HFFc6 (cell line): ENCODE results near the gene NAV3. TPM values are rescaled to one million over a fixed set of nuclear protein-coding genes. Genes with fewer than 3 reads are reported as not detected.

Experiments
- DNase-seq: peaks from one replicate; pipeline ENCODE4 v3.0.0-alpha.2; 2018
- H3K27ac Mint-ChIP-seq: 2 replicates; pipeline ENCODE4 v1.8.0; 2020; ENCODE audit warnings: mild to moderate bottlenecking, mixed read lengths
- H3K27me3 Mint-ChIP-seq: 2 replicates; pipeline ENCODE4 v1.8.0; 2021; ENCODE audit warnings: mild to moderate bottlenecking, moderate library complexity, mixed read lengths; ENCODE audit not compliant: insufficient read depth
- H3K36me3 Mint-ChIP-seq: 2 replicates; pipeline ENCODE4 v1.8.0; 2021; ENCODE audit warnings: low read depth, mixed read lengths
- H3K4me1 Mint-ChIP-seq: 2 replicates; pipeline ENCODE4 v1.8.0; 2020; ENCODE audit warnings: low read depth, mixed read lengths
- H3K4me3 Mint-ChIP-seq: 2 replicates; pipeline ENCODE4 v1.8.0; 2020; ENCODE audit warnings: mild to moderate bottlenecking, moderate library complexity, mixed read lengths
- H3K9me3 Mint-ChIP-seq: 2 replicates; pipeline ENCODE4 v1.8.0; 2020; ENCODE audit warnings: mild to moderate bottlenecking, mixed read lengths
- CTCF ChIP-seq: fragments of 200-600 bp; sonication (generic); IDR thresholded peaks from 2 replicates; pipeline ENCODE4 v1.5.0; 2021; ENCODE audit warnings: antibody characterized with exemption, mild to moderate bottlenecking
- total RNA-seq, 6 experiments: library from RNA; stranded (reverse); fragmentation: NEBNext Ultra II Directional; extraction: Animal tissue kit (Norgen Biotek cat#: 25700); gene quantifications; 2 replicates in 1 of 6; 3 replicates in 5 of 6; pipeline ENCODE4 v1.2.3, GENCODE V29; 2021

Gene NAV3
- total RNA-seq, 6 experiments from 2014 or later = 86.7 to 142 (median 107) TPM

- peak overlapping the region; percentile 5 for H3K27ac Mint-ChIP-seq
Measured at GRCh38 chr12:78035901-78036606, 205.4 kb downstream of the NAV3 start.

GRCh38 chr12:78036874-78037273 is 206.2 kb downstream of the NAV3 start:
- peak overlapping the region; percentile 60 for H3K27ac Mint-ChIP-seq
- peaks cover 66% of the 10 kb centered on the region for H3K36me3 Mint-ChIP-seq
- H3K9me3 Mint-ChIP-seq = no peaks in the 10 kb centered on the region
- no peak overlapping the region for H3K4me3 Mint-ChIP-seq
- no peak for DNase-seq
- H3K27me3 Mint-ChIP-seq = peaks cover 2% of the 10 kb centered on the region; the same call in 1 of the 2 replicates
- no peak for TF ChIP-seq CTCF
- H3K4me1 Mint-ChIP-seq = peaks cover 40% of the 10 kb centered on the region

More at GRCh38 chr12:78035901-78036606, 205.4 kb downstream of the NAV3 start:
- no peak overlapping the region for H3K4me3 Mint-ChIP-seq
- no peak for DNase-seq
- peaks cover 36% of the 10 kb centered on the region for H3K4me1 Mint-ChIP-seq
- peaks cover 2% of the 10 kb centered on the region; the same call in 1 of the 2 replicates for H3K27me3 Mint-ChIP-seq
- peaks cover 64% of the 10 kb centered on the region for H3K36me3 Mint-ChIP-seq
- H3K9me3 Mint-ChIP-seq = no peaks in the 10 kb centered on the region
- TF ChIP-seq CTCF = no peak

- DNase-seq = no peak
- H3K27ac Mint-ChIP-seq = no peak overlapping the region
- H3K27me3 Mint-ChIP-seq = peaks cover 2% of the 10 kb centered on the region; the same call in 1 of the 2 replicates
Measured at GRCh38 chr12:78037707-78038106, 207.0 kb downstream of the NAV3 start.

GRCh38 chr12:78038541-78038940 is 207.8 kb downstream of the NAV3 start:
- Mint-ChIP-seq H3K27ac (no peak overlapping the region), H3K36me3 (peaks cover 77% of the 10 kb centered on the region), H3K9me3 (peaks cover 2% of the 10 kb centered on the region; the same call in 1 of the 2 replicates), H3K4me1 (peaks cover 40% of the 10 kb centered on the region), H3K27me3 (peaks cover 2% of the 10 kb centered on the region; the same call in 1 of the 2 replicates), H3K4me3 (no peak overlapping the region)
- DNase-seq = no peak
- TF ChIP-seq CTCF = no peak

More at GRCh38 chr12:78037707-78038106, 207.0 kb downstream of the NAV3 start:
- Mint-ChIP-seq H3K9me3 (no peaks in the 10 kb centered on the region), H3K36me3 (peaks cover 72% of the 10 kb centered on the region), H3K4me3 (no peak overlapping the region), H3K4me1 (peaks cover 43% of the 10 kb centered on the region)
- no peak for TF ChIP-seq CTCF

GRCh38 chr12:78038986-78039385 is 208.3 kb downstream of the NAV3 start:
- Mint-ChIP-seq H3K4me3 (no peak overlapping the region), H3K4me1 (peaks cover 37% of the 10 kb centered on the region), H3K36me3 (peaks cover 78% of the 10 kb centered on the region), H3K9me3 (peaks cover 7% of the 10 kb centered on the region; the same call in 1 of the 2 replicates), H3K27ac (no peak overlapping the region), H3K27me3 (peaks cover 2% of the 10 kb centered on the region; the same call in 1 of the 2 replicates)
- DNase-seq = no peak
- no peak for TF ChIP-seq CTCF
